Measurements from ENCODE around the gene PCGF5. TPM values are rescaled to one million over a fixed set of nuclear protein-coding genes. Genes with fewer than 3 reads are reported as not detected.

Gene PCGF5
- total and polyA plus RNA-seq, 2 of the 8 experiments (the other 6 are each of a cell fraction or from before 2014, with no cell fraction given), result 5.8 to 8.4 TPM

DNA sequence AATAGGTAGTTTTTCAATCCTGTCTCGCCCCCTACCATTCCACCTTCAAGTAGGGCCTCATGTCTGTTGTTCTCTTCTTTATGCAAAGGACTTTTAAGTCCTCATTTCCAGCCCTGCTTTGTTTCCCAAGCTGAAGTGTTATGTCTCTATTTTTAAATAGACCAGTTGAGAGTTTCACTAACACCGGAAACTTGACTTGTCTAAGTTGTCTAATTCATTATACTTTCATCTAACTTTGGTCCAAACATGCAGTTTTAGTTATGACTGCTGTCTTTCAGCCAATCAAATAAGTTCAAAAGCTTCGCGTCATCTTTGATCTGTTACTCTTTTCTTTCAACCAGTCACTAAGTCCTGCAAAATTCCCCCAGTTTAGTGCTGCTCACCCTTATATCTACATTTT lies 32.8 kb downstream of the PCGF5 start:
- Histone ChIP-seq H2AK5ac (ENCODE audit: low read depth, low read length) (no peak overlapping the region), H2BK15ac (ENCODE audit: low read length) (no peak overlapping the region), H3K23ac (ENCODE audit: insufficient read length) (no peak overlapping the region), H3K23me2 (ENCODE audit: low read depth, low read length) (no peaks in the 10 kb centered on the region), H2AFZ (ENCODE audit: low read length) (no peak overlapping the region), H2BK120ac (replicated peaks; ENCODE audit: low read depth, low read length) (no peak overlapping the region), H3K27ac (ENCODE audit: low read depth, low read length) (no peak overlapping the region), H2BK12ac (ENCODE audit: low read depth, low read length) (no peak overlapping the region), H3K79me2 (ENCODE audit: control insufficient read depth in 1 of 2, insufficient read depth in 2 of 2, low read length in 2 of 2) (no peaks in the 10 kb centered on the region), H2BK5ac (ENCODE audit: low read depth, low read length) (no peak overlapping the region), H4K20me1 (replicated peaks in 1 of 2; ENCODE audit: control insufficient read depth in 1 of 2, insufficient read depth in 2 of 2, low read length in 2 of 2) (no peaks in the 10 kb centered on the region), H4K91ac (replicated peaks; ENCODE audit: insufficient read length, low read length) (no peak overlapping the region), H2BK20ac (ENCODE audit: low read length) (no peak overlapping the region), H3K4me2 (ENCODE audit: insufficient read depth in 1 of 2, low read depth in 2 of 2, low read length in 2 of 2) (no peak overlapping the region), H3K9me3 (ENCODE audit: insufficient read depth in 2 of 2, low read depth in 1 of 2, low read length in 1 of 2) (peaks cover 0 to 4% of the 10 kb centered on the region in 2 experiments; a peak in 1 of 4 replicates), H3K14ac (ENCODE audit: insufficient read length) (no peak overlapping the region), H4K5ac (ENCODE audit: insufficient read length, low read depth, low read length) (no peak overlapping the region), H3K4me3 (ENCODE audit: extremely low read depth in 1 of 4, insufficient read depth in 2 of 4, low read depth in 3 of 4, low read length in 4 of 4) (no peak overlapping the region), H3K4ac (replicated peaks; ENCODE audit: insufficient read length, low read depth, low read length) (no peak overlapping the region), H3K27me3 (replicated peaks in 1 of 4; ENCODE audit: control insufficient read depth in 3 of 4, extremely low read depth in 1 of 4, insufficient read depth in 3 of 4, low read length in 3 of 4) (no peaks in the 10 kb centered on the region), H3K4me1 (replicated peaks in 1 of 4; ENCODE audit: control insufficient read depth in 3 of 4, insufficient read depth in 4 of 4, low read length in 3 of 4) (no peaks in the 10 kb centered on the region), H3K56ac (replicated peaks; ENCODE audit: insufficient read length, low read depth, low read length) (no peak overlapping the region), H3K18ac (ENCODE audit: extremely low read depth, low read length) (no peak overlapping the region), H3K9ac (replicated peaks in 1 of 4; ENCODE audit: extremely low read depth in 1 of 4, low read depth in 3 of 4, low read length in 3 of 4) (no peak overlapping the region), H3K36me3 (ENCODE audit: control insufficient read depth in 2 of 4, insufficient read depth in 4 of 4, low read length in 3 of 4) (no peaks in the 10 kb centered on the region), H3K79me1 (ENCODE audit: low read depth, low read length) (no peaks in the 10 kb centered on the region), H4K8ac (ENCODE audit: extremely low read depth, insufficient read depth, low read length) (no peak overlapping the region)
- FAIRE-seq, result no peak
- WGBS, 2 experiments (ENCODE audit: extremely low coverage in 1 of 2, insufficient coverage in 1 of 2, insufficient read length in 1 of 2, insufficient replicate concordance in 2 of 2, low coverage in 1 of 2, low lambda C conversion rate in 2 of 2, missing lambda C conversion rate in 1 of 2), result 84% methylated on average over 4 of the region's 4 CpGs; no CpG with 5 or more reads in 1 of the 2 experiments
- DNase-seq (ENCODE audit: low read depth in 1 of 2, low spot score in 2 of 2), result no peak
- ChIA-PET CTCF (ENCODE audit: partially characterized antibody) (interaction anchor here (3.3 to 10.7 kb wide), 5 partner anchors 9 to 341 kb away, joined by 18 to 125 read pairs (median 51); no protein-coding TSS in a partner anchor), POLR2A (ENCODE audit: partially characterized antibody) (no interaction called here)
- no peak for TF ChIP-seq CHD2 (IDR thresholded peaks at IDR 0.05; ENCODE audit: low read length)
- TF ChIP-seq EP300 (IDR thresholded peaks at IDR 0.05; ENCODE audit: borderline replicate concordance in 1 of 2, low read depth in 2 of 2, low read length in 2 of 2), result no peak
- no peak for TF ChIP-seq RAD21 (IDR thresholded peaks at IDR 0.05 in 1 of 2, conservative IDR thresholded peaks at IDR 0.05 in 1 of 2; ENCODE audit: low read depth in 2 of 2, low read length in 2 of 2)
- no peak for TF ChIP-seq SP1 (IDR thresholded peaks at IDR 0.05; ENCODE audit: low read depth, low read length)
- no peak for TF ChIP-seq JUN (IDR thresholded peaks at IDR 0.05; ENCODE audit: low read depth, low read length)
- no peak for TF ChIP-seq PHF8 (conservative IDR thresholded peaks at IDR 0.05; ENCODE audit: low read depth, low read length)
- TF ChIP-seq TBP (IDR thresholded peaks at IDR 0.05; ENCODE audit: low read depth, low read length), result no peak
- TF ChIP-seq CTBP2 (IDR thresholded peaks at IDR 0.05; ENCODE audit: borderline replicate concordance, insufficient read depth, insufficient read length, low read length), result no peak
- no peak for TF ChIP-seq ZNF274 (IDR thresholded peaks at IDR 0.05; ENCODE audit: borderline replicate concordance, extremely low read depth, low read length)
